Astrocyte of the spinal cord (primary cell): ENCODE measurements around the gene BOK.

Source experiments
- DNase-seq: peaks from one replicate; pipeline ENCODE4 v3.0.0; 2011; ENCODE audit warnings: low read depth, low spot score
- H3K4me3 ChIP-seq: 2 replicates; pipeline ENCODE4 v1.5.1; 2011; ENCODE audit warnings: low read depth, mild to moderate bottlenecking, low read length, moderate library complexity
- CTCF ChIP-seq: IDR thresholded peaks from 2 replicates; pipeline ENCODE4 v1.5.1; 2012; ENCODE audit warnings: low read depth, mild to moderate bottlenecking, low read length, inconsistent platforms
- in situ Hi-C: cut with HindIII; loops from 2 replicates; pipeline ENCODE4 v1.10.0; 2017; ENCODE audit warnings: low sequenced_read_pairs

The BOK gene

GRCh38 chr2:241593271-241593670 lies 34.7 kb downstream of the BOK start:
- DNase-seq: no peak
- in situ Hi-C loops: no loop called here
- TF ChIP-seq CTCF: no peak
- no peak overlapping the region for H3K4me3 ChIP-seq

- DNase-seq: no peak
- TF ChIP-seq CTCF: peak; percentile 30
- H3K4me3 ChIP-seq: no peak overlapping the region
- in situ Hi-C loops: no loop called here
Measured at GRCh38 chr2:241595600-241596140, 37.1 kb downstream of the BOK start.

GRCh38 chr2:241597561-241597960 lies 39.0 kb downstream of the BOK start:
- in situ Hi-C loops: no loop called here
- no peak for TF ChIP-seq CTCF
- no peak for DNase-seq
- H3K4me3 ChIP-seq: no peak overlapping the region

- TF ChIP-seq CTCF: no peak
- in situ Hi-C loops: no loop called here
- no peak overlapping the region for H3K4me3 ChIP-seq
- DNase-seq: no peak
Measured at GRCh38 chr2:241598061-241598460, 39.5 kb downstream of the BOK start.

- in situ Hi-C loops: no loop called here
- TF ChIP-seq CTCF: peak; percentile 34
- no peak overlapping the region for H3K4me3 ChIP-seq
- no peak for DNase-seq
Measured at GRCh38 chr2:241598487-241598886, 39.9 kb downstream of the BOK start.

- in situ Hi-C loops: no loop called here
- H3K4me3 ChIP-seq: no peak overlapping the region
- TF ChIP-seq CTCF: no peak
- no peak for DNase-seq
Measured at GRCh38 chr2:241599615-241600014, 41.1 kb downstream of the BOK start.

- DNase-seq: no peak
- H3K4me3 ChIP-seq: no peak overlapping the region
- in situ Hi-C loops: no loop called here
- TF ChIP-seq CTCF: no peak
Measured at GRCh38 chr2:241601841-241602240, 43.3 kb downstream of the BOK start.
